Activated CD8-positive, alpha-beta memory T cell treated with anti-CD3 and anti-CD28 coated beads for 24 hours (primary cell): ENCODE data around the gene SMIM20.

Experiments used
- DNase-seq: peaks from one replicate; pipeline ENCODE4 v3.0.0-alpha.2; 2020

SMIM20 gene

GRCh38 chr4:25928379-25929297, 14.6 kb downstream of the SMIM20 start:
- no peak for DNase-seq

DNA sequence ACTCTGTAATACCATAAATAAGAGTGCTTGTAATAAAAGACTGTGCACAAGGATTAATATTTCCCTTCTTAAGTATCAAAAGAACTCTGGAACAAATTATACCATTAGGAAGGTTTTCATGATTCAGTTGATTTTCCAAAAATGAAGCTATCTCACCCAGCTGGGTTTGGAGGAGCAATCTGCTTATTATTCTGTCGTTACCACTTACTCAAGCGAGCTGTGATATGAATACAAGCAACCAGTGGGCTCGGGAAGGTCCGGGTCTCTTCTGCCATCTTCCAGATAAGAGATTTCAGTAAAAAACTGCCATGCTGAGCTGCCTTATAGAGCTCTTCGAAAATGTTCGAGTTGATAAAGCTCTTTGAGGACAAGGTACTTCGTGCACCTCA, 15.3 kb downstream of the SMIM20 start:
- no peak for DNase-seq

DNA sequence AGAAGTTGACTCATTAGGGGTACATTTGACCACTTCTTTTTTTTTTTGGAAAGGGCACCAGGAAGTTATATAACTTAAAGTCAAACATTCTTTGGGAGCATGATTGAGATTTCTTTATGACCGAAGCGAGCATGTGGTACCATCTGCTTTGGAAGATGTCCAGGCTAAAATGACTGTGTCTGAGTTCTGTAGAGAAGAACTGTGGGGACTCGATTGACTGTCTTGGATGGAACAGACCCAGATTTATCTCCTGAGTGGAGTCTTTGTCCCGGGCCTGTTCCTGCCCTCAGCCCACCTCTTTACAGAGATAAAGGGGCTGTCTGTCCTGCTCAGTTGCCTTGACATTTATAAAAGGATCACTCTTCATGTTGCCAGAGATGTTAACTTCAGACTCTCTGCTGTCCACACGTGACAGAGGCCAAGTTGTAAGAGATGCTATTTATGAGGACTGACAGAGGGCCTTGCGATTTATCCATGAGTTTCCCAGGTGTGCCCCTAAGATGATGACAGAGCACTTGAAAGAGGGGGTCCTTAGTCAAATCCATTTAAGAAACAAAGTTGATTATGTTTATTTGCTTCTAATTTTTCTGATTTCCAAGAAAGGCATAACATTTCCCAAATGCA, 16.8 kb downstream of the SMIM20 start:
- DNase-seq, result no peak

GRCh38 chr4:25936696-25937095, 22.7 kb downstream of the SMIM20 start:
- no peak for DNase-seq

- no peak for DNase-seq
These were observed 23.8 kb downstream of the SMIM20 start for GRCh38 chr4:25937801-25938200.

DNA sequence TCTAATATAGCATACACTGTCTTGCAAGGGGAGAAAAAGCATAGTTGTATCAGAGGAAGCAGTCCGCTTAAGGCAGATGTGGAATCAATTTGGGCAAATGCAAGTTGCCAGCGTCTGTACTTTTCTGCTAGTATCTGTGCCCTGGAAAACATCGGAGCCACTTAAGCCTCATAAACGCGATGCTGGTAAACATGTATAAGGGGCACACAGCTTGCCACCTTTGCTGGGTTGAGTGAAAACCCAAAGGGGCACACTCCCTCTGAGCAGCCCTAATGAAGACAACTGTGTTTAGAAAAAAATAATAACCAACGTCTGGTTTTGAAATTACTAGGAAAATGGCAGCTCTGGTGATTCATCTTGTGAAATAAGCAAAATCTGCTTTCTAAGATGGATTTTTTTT, 24.3 kb downstream of the SMIM20 start:
- no peak for DNase-seq

GRCh38 chr4:25938787-25939186, 24.8 kb downstream of the SMIM20 start:
- DNase-seq, result no peak

- DNase-seq, result no peak
These were observed 25.3 kb downstream of the SMIM20 start for GRCh38 chr4:25939330-25939729.

GRCh38 chr4:25941457-25942221, 27.6 kb downstream of the SMIM20 start:
- no peak for DNase-seq

GRCh38 chr4:25943312-25943711, 29.3 kb downstream of the SMIM20 start:
- no peak for DNase-seq

GRCh38 chr4:25943805-25944204, 29.8 kb downstream of the SMIM20 start:
- no peak for DNase-seq

DNA sequence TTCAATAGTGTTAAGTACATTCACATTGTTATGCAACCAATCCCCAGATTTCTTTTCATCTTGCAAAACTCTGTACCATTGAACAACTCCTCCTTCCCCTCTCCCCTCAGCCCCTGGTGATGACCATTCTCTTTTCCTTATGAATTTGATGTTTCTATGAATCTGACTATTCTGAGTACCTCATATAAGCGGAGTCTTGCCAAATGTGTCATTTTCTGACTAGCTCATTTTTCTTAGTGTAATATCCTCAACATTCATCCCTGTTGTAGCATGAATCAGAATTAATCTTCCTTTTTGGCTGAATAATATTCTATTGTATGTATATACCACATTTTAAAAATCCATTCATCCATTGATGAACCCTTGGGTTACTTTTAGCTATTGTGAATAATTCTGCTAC, 34.0 kb downstream of the SMIM20 start:
- DNase-seq, result no peak

- DNase-seq, result no peak
These were observed 35.2 kb downstream of the SMIM20 start for GRCh38 chr4:25949173-25949748.

DNA sequence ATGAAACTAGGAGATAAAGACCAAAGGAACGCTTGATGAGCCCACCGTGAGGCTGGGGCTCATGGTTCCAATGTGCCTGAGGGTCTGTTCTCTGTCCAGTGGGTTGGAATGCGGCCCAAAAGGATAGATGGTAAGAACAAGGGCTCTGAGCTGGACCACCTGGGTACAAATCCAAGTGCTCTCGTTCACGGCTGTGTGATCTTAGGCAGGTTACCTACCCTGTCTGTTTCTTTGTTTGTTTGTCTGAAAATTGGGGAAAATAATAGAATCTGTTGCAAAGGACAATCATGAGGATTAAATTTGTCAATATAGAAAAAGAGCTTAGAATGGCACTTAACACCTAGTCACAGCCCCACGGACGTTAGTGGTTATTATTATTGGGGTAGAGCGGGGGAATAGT, 36.0 kb downstream of the SMIM20 start:
- no peak for DNase-seq

DNA sequence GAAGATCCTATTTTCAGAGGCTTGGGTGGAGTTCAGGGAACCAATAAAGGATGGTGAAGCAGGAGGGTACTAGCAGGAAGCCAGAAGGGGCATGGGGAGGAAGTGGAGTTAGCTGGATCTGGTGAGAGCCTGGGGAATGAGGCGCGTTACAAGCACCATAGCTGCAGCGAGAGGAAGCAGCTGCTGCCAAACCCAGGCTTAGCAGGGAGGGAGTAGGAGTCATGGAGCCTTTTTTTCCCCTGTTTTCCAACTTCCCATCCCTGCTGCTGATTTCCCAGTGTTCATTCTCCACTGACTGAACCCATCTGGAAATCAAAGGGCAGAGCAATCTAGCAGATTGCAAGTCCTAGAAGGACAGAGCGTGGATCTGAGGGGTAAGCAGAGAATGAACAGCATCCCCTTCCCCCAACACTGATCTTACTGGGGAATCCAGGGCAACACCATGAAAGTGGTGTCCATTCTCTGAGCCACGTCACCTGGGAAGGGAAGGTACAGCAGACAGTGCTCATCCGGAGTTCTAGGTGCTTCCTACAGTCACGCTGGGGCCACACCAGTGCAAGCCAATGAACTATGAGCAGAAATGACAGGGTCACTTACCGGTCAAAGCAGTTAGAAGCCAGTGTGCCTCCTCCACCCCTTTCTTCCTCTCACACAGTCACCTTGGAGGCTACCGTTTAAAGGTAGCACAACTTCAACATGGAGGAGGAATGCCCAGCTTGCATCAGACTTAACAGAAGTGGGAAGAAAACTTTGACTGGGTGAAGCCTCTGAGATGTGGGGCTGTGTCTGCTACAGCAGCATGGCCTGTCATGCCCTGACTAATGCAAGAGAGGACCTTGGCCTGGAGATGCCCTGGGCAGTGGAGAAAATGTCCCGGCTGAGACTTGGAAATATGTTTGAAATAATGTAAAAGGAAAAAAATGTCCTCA, 36.7 kb downstream of the SMIM20 start:
- DNase-seq, result no peak

DNA sequence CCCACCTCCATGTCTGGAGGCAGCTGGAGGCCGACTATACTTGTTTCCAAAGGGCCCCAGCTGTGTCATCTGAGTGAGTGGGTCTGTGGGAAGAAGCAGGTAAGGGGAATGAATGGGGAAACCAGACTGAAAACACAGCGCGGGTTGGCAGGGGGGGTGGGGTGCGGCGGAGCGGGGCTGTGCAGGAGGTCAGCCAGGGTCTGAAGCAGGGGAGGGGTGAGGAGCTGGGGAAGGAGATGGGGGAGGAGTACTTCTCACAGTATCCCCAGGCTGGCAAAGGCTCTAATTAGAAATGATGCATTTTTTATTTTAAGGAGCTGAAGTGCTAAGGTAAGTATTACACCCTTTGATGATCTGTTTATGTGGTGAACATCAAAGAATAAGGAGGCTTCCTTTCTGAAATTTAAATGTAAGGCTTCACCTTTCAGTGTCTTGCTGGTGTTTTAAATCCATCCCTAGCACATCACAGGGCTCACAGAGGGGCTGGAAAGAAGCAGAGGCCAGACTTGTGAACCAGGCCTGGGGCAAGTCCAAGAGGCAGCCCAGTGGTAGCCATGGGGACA, 37.5 kb downstream of the SMIM20 start:
- no peak for DNase-seq

GRCh38 chr4:25953740-25954139, 39.7 kb downstream of the SMIM20 start:
- DNase-seq, result no peak

- no peak for DNase-seq
These were observed 40.4 kb downstream of the SMIM20 start for GRCh38 chr4:25954293-25954904.

GRCh38 chr4:25955705-25956104, 41.7 kb downstream of the SMIM20 start:
- no peak for DNase-seq

GRCh38 chr4:25956260-25956659, 42.2 kb downstream of the SMIM20 start:
- DNase-seq, result no peak

- DNase-seq, result no peak
These were observed 44.1 kb downstream of the SMIM20 start for GRCh38 chr4:25958110-25958509.
